GM19351 (cell line): ENCODE data around the gene FAM13A.
"Not testable (repeated sequence)": the region's sequence is repeated elsewhere in the genome, so short reads cannot be mapped to it uniquely, and the experiment has no call there.

ENCODE experiments used
- ATAC-seq: cut with Tn5 transposase; IDR thresholded peaks from one replicate; pipeline ENCODE4 v1.9.1; 2021; ENCODE audit warnings: mild to moderate bottlenecking, moderate library complexity; ENCODE audit not compliant: unreplicated experiment

The FAM13A gene

GRCh38 chr4:88858752-88859151, 198.2 kb downstream of the FAM13A start:
- peak; percentile 97 for ATAC-seq

- no peak for ATAC-seq
These were observed 199.4 kb downstream of the FAM13A start for GRCh38 chr4:88857588-88857987.

DNA sequence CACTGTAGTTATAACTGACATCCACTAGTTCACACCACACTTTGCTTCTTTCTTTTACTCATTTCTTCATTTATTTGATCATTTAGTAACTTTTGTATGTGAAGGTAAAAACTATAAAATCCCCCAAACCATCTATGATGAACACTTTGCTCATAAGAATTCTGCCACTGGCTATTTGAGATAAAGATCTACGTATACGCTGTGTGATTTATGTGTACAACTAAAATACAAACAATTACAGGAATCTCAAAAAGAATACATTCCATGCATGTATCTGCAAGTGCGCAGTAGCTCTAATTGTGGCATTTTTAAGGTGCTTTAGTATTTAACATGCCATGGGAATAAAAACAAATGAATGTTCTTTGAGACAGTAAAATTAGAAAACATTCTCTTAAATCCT, 202.5 kb downstream of the FAM13A start:
- no peak for ATAC-seq

GRCh38 chr4:88853583-88853982, 203.4 kb downstream of the FAM13A start:
- ATAC-seq = not testable (repeated sequence)

- ATAC-seq = no peak
These were observed 210.7 kb downstream of the FAM13A start for GRCh38 chr4:88846206-88846790.

DNA sequence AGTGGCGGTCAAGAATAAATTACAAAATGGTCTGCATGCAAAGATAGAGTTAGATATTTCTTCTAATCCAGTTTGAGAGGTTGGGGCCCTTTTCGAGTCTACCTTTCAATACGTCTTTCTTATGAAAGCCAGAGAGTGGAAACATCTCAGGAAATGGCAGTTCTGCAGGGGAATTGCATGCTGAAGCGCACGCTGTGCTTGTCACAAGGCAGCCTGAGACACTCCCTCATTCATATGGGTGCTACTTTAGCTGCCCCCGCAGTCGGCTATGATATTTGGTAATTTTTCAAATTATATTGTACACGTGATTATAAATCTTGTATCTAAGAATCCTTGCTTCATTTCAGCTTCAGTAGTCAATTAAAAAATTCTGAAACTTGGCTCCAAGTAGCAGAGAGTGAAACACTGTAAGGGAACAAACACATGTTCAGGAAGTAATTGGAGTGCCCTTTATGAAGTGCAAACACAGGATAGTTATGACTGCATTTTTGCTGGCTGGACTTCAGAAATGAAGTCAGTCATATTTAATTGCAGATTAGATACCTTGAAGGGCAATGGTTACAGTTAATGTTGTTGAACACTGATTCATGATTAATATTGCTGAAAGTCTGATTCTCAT, 213.8 kb downstream of the FAM13A start:
- ATAC-seq = no peak

GRCh38 chr4:88841635-88842034, 215.3 kb downstream of the FAM13A start:
- no peak for ATAC-seq

DNA sequence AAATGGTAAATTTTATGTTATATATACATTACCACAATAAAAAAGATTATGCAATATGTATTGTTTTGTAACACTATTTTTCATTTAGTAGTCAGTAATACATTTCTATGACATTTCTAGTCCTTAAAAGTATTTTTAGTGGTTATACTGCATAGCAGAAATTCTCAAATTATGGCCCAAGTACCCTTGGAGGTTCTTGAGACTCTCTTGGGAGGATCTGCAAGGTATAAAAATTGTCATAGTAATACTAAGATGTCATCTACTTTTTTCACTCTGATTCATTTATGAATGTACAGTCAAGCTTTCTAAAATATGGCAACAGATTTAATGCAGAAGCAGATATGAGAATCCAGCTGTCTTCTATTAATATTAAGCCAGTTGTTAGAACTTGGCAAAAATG, 220.8 kb downstream of the FAM13A start:
- no peak for ATAC-seq

DNA sequence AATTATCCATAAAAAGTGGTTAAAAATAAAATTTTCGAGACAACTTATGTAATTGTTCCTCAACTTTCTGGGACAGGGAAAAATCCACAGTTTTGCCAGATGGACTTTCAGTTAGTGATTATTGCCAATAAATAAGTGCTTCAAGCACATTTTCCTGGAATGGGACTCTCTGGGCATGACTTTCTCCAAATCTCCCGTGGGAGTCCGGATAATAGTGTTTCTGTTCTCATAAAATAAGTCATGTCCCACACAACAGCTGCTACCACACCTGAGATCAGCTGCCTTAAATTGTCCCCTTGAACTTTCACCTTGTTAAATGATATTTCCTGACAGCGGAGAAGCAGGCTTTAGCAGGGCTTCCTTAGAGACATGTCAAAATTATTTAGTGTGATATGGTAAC, 226.0 kb downstream of the FAM13A start:
- no peak for ATAC-seq

DNA sequence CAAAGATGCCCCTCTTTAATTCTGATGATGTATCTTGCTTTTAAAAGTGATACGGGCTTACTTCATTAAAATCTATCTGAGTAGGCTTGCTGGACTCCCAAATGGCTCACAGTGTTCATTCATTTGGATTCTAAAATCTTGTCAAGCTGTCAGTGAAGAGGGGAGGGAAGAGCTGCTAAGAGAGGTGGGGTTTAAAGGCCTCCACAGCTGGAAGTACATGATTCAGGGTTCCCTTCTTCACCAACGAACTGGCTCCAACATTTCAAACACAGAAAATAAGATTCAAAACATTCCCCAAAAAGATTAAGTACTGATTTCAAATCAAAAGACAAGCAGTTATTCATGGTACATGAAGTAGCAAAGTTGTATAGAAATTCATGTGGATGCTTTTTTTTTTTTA, 226.4 kb downstream of the FAM13A start:
- no peak for ATAC-seq

- no peak for ATAC-seq
These were observed 228.0 kb downstream of the FAM13A start for GRCh38 chr4:88828842-88829571.

GRCh38 chr4:88827442-88827841, 229.5 kb downstream of the FAM13A start:
- ATAC-seq = no peak

GRCh38 chr4:88826771-88827170, 230.2 kb downstream of the FAM13A start:
- ATAC-seq = no peak

DNA sequence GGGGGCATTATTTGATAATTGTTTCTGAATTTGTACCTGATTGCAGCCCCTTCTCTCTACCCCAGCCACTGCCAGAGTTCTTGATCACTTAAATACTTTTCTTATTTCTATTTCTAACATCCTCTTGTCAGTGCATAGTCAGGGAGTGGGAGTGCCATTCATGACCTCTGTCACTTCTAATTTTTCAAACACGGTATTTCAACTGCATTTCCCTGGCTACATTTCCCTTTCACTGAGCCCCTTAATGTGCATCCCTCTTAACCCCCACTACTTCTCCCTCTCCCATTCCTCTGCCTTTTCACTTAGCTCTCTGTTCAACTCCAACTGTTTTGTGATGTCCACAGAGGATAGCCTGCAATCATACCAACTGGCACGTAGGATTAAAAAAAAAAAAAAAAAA, 231.1 kb downstream of the FAM13A start:
- no peak for ATAC-seq

DNA sequence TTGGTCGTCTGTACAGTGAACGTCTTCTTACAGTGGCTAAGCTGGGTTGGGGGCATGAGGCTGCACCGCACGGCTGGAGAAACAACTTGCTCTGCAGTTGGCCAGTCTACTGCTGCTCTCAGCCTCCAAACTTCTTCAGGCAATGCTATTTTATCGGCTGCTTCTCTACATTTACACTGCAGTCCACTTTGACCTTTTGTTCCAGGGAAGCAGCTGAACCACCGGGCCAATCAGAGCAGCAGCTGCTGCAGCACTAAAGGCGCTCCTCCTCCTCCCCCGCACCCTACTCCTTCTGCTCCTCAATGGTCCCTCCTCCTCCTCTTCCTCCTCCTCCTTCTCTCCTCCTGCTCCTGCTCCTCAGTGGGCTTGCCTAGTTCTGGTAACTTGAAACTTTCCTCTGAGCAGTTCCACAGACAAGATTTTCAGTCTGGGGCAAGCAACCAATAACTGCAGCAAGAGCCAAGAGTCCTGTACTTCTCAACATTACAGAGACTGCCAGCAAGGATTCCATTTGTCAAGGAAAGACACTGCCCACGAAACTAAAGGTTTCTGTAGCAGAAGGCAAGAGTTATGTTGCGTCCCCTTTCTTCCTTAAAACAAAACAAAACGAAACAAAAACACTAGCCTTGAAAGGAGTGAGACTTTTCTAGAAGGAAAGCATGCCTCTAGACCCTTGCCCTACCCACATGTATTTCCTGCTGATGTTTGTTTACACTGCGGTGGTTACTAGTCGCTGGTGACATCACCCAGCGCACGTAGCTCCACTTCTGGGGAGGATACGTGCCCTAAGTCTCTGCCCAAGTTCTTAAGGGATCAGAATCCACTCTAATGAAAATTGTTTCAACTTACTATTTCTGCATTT, 233.7 kb downstream of the FAM13A start:
- peak; percentile 93 for ATAC-seq

DNA sequence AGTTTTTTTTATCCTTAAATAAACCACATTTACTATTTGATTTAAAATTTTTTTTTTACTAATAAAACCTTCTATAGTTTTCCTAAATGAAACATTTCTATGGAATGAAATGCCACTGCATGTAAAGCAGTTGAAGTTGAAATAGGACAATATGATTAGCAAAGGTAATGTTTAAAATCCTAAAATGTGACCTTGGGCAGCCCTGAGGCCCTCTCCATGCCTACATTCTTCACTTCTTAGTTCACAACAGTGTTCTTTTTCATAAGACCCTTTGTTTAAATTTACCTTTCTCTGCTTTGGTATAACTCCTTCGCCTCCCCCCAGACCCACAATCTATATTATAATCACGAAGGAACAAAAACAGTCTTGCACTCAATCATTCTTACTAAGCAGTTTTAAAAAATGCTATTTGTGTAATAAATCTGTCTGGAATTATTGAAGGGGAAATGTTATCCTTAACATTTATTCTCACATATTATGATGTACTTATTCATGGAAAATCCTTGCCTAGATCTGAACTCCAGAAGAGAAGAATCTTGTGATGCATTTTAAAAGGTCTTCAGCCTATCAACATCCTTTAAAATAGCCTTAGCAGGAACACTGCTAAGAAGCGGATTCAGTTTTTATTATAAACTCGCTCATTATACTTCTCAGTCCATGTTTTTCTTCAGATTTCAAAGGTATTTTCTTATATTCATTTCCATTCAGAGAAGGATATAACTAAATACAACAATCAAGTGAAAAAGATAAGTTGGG, 234.8 kb downstream of the FAM13A start:
- ATAC-seq = no peak

GRCh38 chr4:88821522-88821921, 235.5 kb downstream of the FAM13A start:
- no peak for ATAC-seq

GRCh38 chr4:88820698-88821415, 236.1 kb downstream of the FAM13A start:
- no peak for ATAC-seq

DNA sequence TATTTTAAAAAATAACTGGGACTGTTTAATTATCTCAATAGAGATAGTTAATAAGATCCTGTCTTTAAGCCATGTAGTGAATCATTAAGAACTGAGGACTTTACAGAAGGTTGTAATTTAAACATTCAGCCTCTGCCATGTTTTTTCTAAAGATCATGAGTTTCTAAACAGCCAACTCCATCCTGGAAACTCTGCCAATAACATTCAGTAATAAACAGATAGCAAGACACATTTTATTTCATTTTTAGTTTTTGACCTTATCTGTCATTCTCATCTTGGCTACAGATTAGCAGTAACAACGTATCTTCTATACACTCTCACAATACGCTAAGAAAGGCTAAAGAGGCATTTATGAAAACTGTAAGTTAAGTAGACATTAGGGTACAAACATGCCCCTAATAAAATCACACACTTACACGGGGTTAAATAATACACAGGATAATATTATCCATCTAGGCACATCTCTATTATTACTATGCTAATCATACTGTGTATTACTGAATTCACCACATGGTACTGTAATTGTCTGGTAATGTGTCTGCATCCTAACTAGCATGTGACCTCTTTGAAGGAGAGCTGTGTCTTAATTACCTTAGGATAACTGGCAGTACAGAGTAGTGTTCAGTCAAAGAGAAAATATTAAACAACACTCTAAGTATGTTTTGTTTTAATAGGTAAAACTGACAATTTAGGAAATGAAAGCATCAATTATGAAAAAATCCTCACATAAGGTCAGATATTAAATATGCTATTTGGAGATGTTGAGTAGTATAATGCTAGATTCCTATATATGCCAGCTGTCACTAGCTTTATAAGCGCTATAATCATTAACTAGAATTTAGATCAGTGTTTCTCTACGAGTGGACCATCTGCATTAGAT, 236.9 kb downstream of the FAM13A start:
- no peak for ATAC-seq
